HEK293 (cell line): ENCODE measurements around the gene TNFSF11.

Source experiments
- SP7 ChIP-seq: fragments of 450-650 bp; formaldehyde crosslinking; IDR thresholded peaks from 2 replicates; pipeline ENCODE4 v1.5.1; 2016; ENCODE audit warnings: missing biosample characterization, missing genetic modification characterization
- ZNF585B ChIP-seq: fragments of 450-650 bp; formaldehyde crosslinking; IDR thresholded peaks from 2 replicates; pipeline ENCODE4 v1.5.1; 2016; ENCODE audit warnings: missing biosample characterization, missing genetic modification characterization
- TF ChIP-seq, protein P1 (sequence below): fragments of 450-650 bp; IDR thresholded peaks from 2 replicates; pipeline ENCODE4 v1.5.1; 2018; ENCODE audit warnings: missing biosample characterization, missing genetic modification characterization
- TF ChIP-seq, protein P2 (sequence below): fragments of 450-650 bp; formaldehyde crosslinking; IDR thresholded peaks from 2 replicates; pipeline ENCODE4 v1.5.1; 2016; ENCODE audit warnings: missing biosample characterization, missing genetic modification characterization

Gene TNFSF11

DNA sequence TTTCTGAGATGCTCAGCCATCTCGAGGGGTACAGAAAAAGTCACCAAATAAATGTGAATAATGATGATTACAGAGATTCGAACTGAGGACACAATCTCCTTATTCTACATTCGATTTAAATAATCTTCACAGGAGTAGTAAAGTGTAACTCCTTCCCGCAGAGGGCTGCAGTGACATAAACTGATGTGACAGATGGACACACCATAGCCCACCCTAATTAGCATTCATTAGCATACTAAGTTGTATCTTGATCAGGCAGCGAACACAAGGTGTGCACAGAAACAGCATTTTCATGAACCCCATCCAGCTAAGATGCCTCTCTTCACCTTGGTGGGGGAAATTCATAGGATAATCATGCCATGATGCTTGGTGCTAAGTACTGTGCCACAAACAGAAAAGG lies 83.0 kb downstream of the TNFSF11 start (continued):
- TF ChIP-seq, protein P1, sequence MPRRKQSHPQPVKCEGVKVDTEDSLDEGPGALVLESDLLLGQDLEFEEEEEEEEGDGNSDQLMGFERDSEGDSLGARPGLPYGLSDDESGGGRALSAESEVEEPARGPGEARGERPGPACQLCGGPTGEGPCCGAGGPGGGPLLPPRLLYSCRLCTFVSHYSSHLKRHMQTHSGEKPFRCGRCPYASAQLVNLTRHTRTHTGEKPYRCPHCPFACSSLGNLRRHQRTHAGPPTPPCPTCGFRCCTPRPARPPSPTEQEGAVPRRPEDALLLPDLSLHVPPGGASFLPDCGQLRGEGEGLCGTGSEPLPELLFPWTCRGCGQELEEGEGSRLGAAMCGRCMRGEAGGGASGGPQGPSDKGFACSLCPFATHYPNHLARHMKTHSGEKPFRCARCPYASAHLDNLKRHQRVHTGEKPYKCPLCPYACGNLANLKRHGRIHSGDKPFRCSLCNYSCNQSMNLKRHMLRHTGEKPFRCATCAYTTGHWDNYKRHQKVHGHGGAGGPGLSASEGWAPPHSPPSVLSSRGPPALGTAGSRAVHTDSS (tag by site-specific recombination) = no peak
- TF ChIP-seq, protein P2, sequence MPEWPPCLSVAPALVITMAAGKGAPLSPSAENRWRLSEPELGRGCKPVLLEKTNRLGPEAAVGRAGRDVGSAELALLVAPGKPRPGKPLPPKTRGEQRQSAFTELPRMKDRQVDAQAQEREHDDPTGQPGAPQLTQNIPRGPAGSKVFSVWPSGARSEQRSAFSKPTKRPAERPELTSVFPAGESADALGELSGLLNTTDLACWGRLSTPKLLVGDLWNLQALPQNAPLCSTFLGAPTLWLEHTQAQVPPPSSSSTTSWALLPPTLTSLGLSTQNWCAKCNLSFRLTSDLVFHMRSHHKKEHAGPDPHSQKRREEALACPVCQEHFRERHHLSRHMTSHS (tag by site-specific recombination) = no peak
- no peak for TF ChIP-seq SP7 (tag by site-specific recombination)
- TF ChIP-seq ZNF585B (tag by site-specific recombination) = no peak
